Measurements from ENCODE around the gene GATAD2B.

- no peak for TF ChIP-seq CTCF (conservative IDR thresholded peaks at IDR 0.05; ENCODE audit: low read length)
- TF ChIP-seq EZH2phosphoT487 (IDR thresholded peaks at IDR 0.05; ENCODE audit: borderline replicate concordance), result no peak
Measured at GRCh38 chr1:153764310-153764709, 158.5 kb downstream of the GATAD2B start.

Measured in Loucy (cell line).